NCI-H187 treated with DMSO at 0.1 percent for 48 hours (cell line): Measurements from ENCODE around the gene ZNF816.
"Not testable (repeated sequence)": the region's sequence is repeated elsewhere in the genome, so short reads cannot be mapped to it uniquely, and the experiment has no call there.

Experiments used
- DNase-seq: peaks from one replicate; lab custom pipeline; 2025; lab: John Stamatoyannopoulos, UW

Gene ZNF816

GRCh38 chr19:52959613-52960295, 2.9 kb downstream of the ZNF816 start:
- no peak for DNase-seq

- DNase-seq = no peak
These were observed 5.1 kb downstream of the ZNF816 start for GRCh38 chr19:52957591-52957990.

- no peak for DNase-seq
These were observed 5.8 kb downstream of the ZNF816 start for GRCh38 chr19:52956917-52957316.

- DNase-seq = no peak
These were observed 13.3 kb downstream of the ZNF816 start for GRCh38 chr19:52949422-52949821.

GRCh38 chr19:52948025-52948770, 14.5 kb downstream of the ZNF816 start:
- no peak for DNase-seq

GRCh38 chr19:52946322-52947310, 16.1 kb downstream of the ZNF816 start:
- no peak for DNase-seq

GRCh38 chr19:52945652-52946321, 16.9 kb downstream of the ZNF816 start:
- DNase-seq = no peak

- not testable (repeated sequence) for DNase-seq
These were observed 17.8 kb downstream of the ZNF816 start for GRCh38 chr19:52944703-52945493.

- no peak for DNase-seq
These were observed 18.6 kb downstream of the ZNF816 start for GRCh38 chr19:52943884-52944643.

- DNase-seq = no peak
These were observed 19.4 kb downstream of the ZNF816 start for GRCh38 chr19:52943134-52943883.

- no peak for DNase-seq
These were observed 20.1 kb downstream of the ZNF816 start for GRCh38 chr19:52942386-52943133.

GRCh38 chr19:52941941-52942385, 20.7 kb downstream of the ZNF816 start:
- DNase-seq = no peak

GRCh38 chr19:52941523-52941922, 21.2 kb downstream of the ZNF816 start:
- not testable (repeated sequence) for DNase-seq

GRCh38 chr19:52940905-52941304, 21.8 kb downstream of the ZNF816 start:
- DNase-seq = not testable (repeated sequence)

- no peak for DNase-seq
These were observed 23.9 kb downstream of the ZNF816 start for GRCh38 chr19:52938761-52939160.

GRCh38 chr19:52936954-52937325, 25.7 kb downstream of the ZNF816 start:
- DNase-seq = no peak

GRCh38 chr19:52936151-52936953, 26.3 kb downstream of the ZNF816 start:
- no peak for DNase-seq

- DNase-seq = no peak
These were observed 27.2 kb downstream of the ZNF816 start for GRCh38 chr19:52935434-52935833.
